DMS53 treated with DMSO at 0.1 percent for 48 hours (cell line): ENCODE measurements around the gene SNTB2.

Experiments used
- DNase-seq: peaks from one replicate; lab custom pipeline; 2025; ENCODE audit not compliant: unreplicated experiment; lab: John Stamatoyannopoulos, UW

SNTB2 gene

GRCh38 chr16:69315486-69316311 is 128.7 kb downstream of the SNTB2 start:
- no peak for DNase-seq

- DNase-seq, result no peak
These were observed 129.7 kb downstream of the SNTB2 start for GRCh38 chr16:69316595-69317034.

- DNase-seq, result peak; percentile 64
These were observed 131.4 kb downstream of the SNTB2 start for GRCh38 chr16:69318177-69318910.

- no peak for DNase-seq
These were observed 131.9 kb downstream of the SNTB2 start for GRCh38 chr16:69318911-69319289.

GRCh38 chr16:69319381-69319780 is 132.4 kb downstream of the SNTB2 start:
- DNase-seq, result no peak

- no peak for DNase-seq
These were observed 133.1 kb downstream of the SNTB2 start for GRCh38 chr16:69319826-69320739.

GRCh38 chr16:69320740-69321073 is 133.7 kb downstream of the SNTB2 start:
- no peak for DNase-seq

GRCh38 chr16:69321080-69321479 is 134.1 kb downstream of the SNTB2 start:
- no peak for DNase-seq

GRCh38 chr16:69322343-69322742 is 135.4 kb downstream of the SNTB2 start:
- DNase-seq, result no peak

GRCh38 chr16:69323415-69323814 is 136.5 kb downstream of the SNTB2 start:
- DNase-seq, result no peak

GRCh38 chr16:69324013-69324531 is 137.1 kb downstream of the SNTB2 start:
- no peak for DNase-seq

GRCh38 chr16:69324585-69325253 is 137.8 kb downstream of the SNTB2 start:
- DNase-seq, result no peak

GRCh38 chr16:69325784-69326171 is 138.8 kb downstream of the SNTB2 start:
- no peak for DNase-seq

- no peak for DNase-seq
These were observed 139.4 kb downstream of the SNTB2 start for GRCh38 chr16:69326172-69326873.

GRCh38 chr16:69327585-69328310 is 140.8 kb downstream of the SNTB2 start:
- DNase-seq, result no peak

GRCh38 chr16:69328854-69329316 is 141.9 kb downstream of the SNTB2 start:
- no peak for DNase-seq

GRCh38 chr16:69329369-69330285 is 142.7 kb downstream of the SNTB2 start:
- no peak for DNase-seq
